CD4-positive, CD25-positive, alpha-beta regulatory T cell (primary cell): ENCODE data around the gene CCDC81. TPM values are rescaled to one million over a fixed set of nuclear protein-coding genes. Genes with fewer than 3 reads are reported as not detected.

Source experiments
- polyA plus RNA-seq, 4 donors: library from polyadenylated mRNA; unstranded; fragments of 300-500 nt; fragmentation: Illumina TruSeq; gene quantifications; one replicate each; pipeline ENCODE4 v1.2.3, GENCODE V29; 2021
- total RNA-seq: library from RNA; stranded (reverse); gene quantifications from one replicate; pipeline ENCODE4 v1.2.3, GENCODE V29; 2022

CCDC81 gene
- total and polyA plus RNA-seq, 5 donors from 2014 or later: 0.96 TPM; not detected in 4

Other genes starting within 250 kb of the CCDC81 start
- gene EED, start 130.1 kb upstream of the CCDC81 start, total RNA-seq: 65.7 TPM
- gene EED, start 130.1 kb upstream of the CCDC81 start, polyA plus RNA-seq: 10 to 100 TPM; 23.7 to 30.8 (median 29.5) TPM
- 21.8 TPM for gene HIKESHI, start 72.6 kb upstream of the CCDC81 start, total RNA-seq
- gene HIKESHI, start 72.6 kb upstream of the CCDC81 start, polyA plus RNA-seq: 100 to 1,000 TPM in 2 of 4 donors, 10 to 100 TPM in 2; 89.2 to 124 (median 104) TPM